HG03432 (cell line): Measurements from ENCODE around the gene MBL2.

Experiments used
- ATAC-seq: cut with Tn5 transposase; IDR thresholded peaks from one replicate; pipeline ENCODE4 v1.9.1; 2021; ENCODE audit warnings: mild to moderate bottlenecking, moderate library complexity; ENCODE audit not compliant: unreplicated experiment

The MBL2 gene

GRCh38 chr10:52740913-52741675, 31.5 kb downstream of the MBL2 start:
- peak; percentile 73 for ATAC-seq

- ATAC-seq: no peak
Observed at GRCh38 chr10:52740155-52740549, 32.4 kb downstream of the MBL2 start.

GRCh38 chr10:52739380-52740154, 33.0 kb downstream of the MBL2 start:
- ATAC-seq: no peak

DNA sequence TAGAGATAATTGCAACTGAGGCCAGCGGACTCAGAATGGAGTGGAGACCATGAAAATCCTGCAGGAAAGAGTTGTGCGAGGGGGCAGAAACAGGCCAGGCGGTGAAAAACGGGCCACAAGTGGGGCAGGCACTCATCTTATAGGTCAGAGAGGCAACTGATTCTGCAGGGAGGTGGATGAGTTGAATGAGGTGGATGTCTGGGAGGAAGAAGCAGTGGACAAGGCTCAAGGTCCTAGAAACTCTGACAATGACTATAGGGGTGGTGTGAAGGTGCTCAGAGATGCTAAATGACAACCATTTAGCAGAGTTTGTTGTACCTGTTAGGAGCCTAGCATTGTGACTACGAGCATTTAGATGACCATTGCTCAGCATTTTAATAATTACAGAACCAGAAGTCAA, 33.6 kb downstream of the MBL2 start:
- ATAC-seq: no peak

- ATAC-seq: peak; percentile 67
Observed at GRCh38 chr10:52729271-52730104, 43.1 kb downstream of the MBL2 start.

GRCh38 chr10:52720018-52720417, 52.6 kb downstream of the MBL2 start:
- ATAC-seq: no peak
